A172 (cell line): Measurements from ENCODE around the gene CTDNEP1. TPM values are rescaled to one million over a fixed set of nuclear protein-coding genes. Genes with fewer than 3 reads are reported as not detected.

Experiments
- DNase-seq: peaks from one replicate; pipeline ENCODE4 v3.0.0-alpha.2; 2015; ENCODE audit warnings: low spot score
- total RNA-seq: library from RNA; depleted of rRNA; stranded (reverse); fragments of >200 nt; shearing (Covaris generic); gene quantifications from 2 replicates; pipeline ENCODE4 v1.2.3, GENCODE V29; 2014; rRNA removed

The CTDNEP1 gene
- total RNA-seq, 1 experiment from 2014 or later: 34.2 TPM

GRCh38 chr17:7215136-7215638, 36.3 kb downstream of the CTDNEP1 start:
- DNase-seq: no peak

- DNase-seq: peak; percentile 97
Observed at GRCh38 chr17:7214300-7215135, 37.0 kb downstream of the CTDNEP1 start.

GRCh38 chr17:7213895-7214299, 37.6 kb downstream of the CTDNEP1 start:
- DNase-seq: peak; percentile 64

GRCh38 chr17:7211491-7212273, 39.9 kb downstream of the CTDNEP1 start:
- DNase-seq: no peak

GRCh38 chr17:7208754-7209460, 42.6 kb downstream of the CTDNEP1 start:
- no peak for DNase-seq

GRCh38 chr17:7208027-7208571, 43.4 kb downstream of the CTDNEP1 start:
- DNase-seq: no peak

GRCh38 chr17:7207120-7208001, 44.2 kb downstream of the CTDNEP1 start:
- no peak for DNase-seq

GRCh38 chr17:7205561-7205960, 46.0 kb downstream of the CTDNEP1 start:
- no peak for DNase-seq

GRCh38 chr17:7204828-7205461, 46.6 kb downstream of the CTDNEP1 start:
- DNase-seq: no peak

GRCh38 chr17:7204336-7204735, 47.2 kb downstream of the CTDNEP1 start:
- DNase-seq: no peak

- DNase-seq: no peak
Observed at GRCh38 chr17:7203391-7203790, 48.1 kb downstream of the CTDNEP1 start.

- no peak for DNase-seq
Observed at GRCh38 chr17:7196651-7197401, 54.7 kb downstream of the CTDNEP1 start.

- DNase-seq: no peak
Observed at GRCh38 chr17:7195971-7196370, 55.6 kb downstream of the CTDNEP1 start.

Other genes starting within 250 kb of the CTDNEP1 start
- gene RNASEK, start 239.1 kb downstream of the CTDNEP1 start, total RNA-seq: 220 and 249 TPM in 2 replicates
- 0.07 TPM in 1 of 2 replicates, not detected in the other for gene BCL6B, start 228.7 kb downstream of the CTDNEP1 start, total RNA-seq
- gene SLC16A13, start 215.7 kb downstream of the CTDNEP1 start, total RNA-seq: 0.74 and 1.9 TPM in 2 replicates
- gene SLC16A11, start 207.6 kb downstream of the CTDNEP1 start, total RNA-seq: not detected in 2 replicates
- not detected in 2 replicates for gene CLEC10A, start 171.5 kb downstream of the CTDNEP1 start, total RNA-seq
- gene ASGR2, start 136.9 kb downstream of the CTDNEP1 start, total RNA-seq: not detected in 2 replicates
- gene ASGR1, start 72.4 kb downstream of the CTDNEP1 start, total RNA-seq: 0.86 and 0.98 TPM in 2 replicates
- 7.2 and 7.3 TPM in 2 replicates for gene DLG4, start 31.9 kb downstream of the CTDNEP1 start, total RNA-seq
- 278 and 349 TPM in 2 replicates for gene ACADVL, start 31.8 kb downstream of the CTDNEP1 start, total RNA-seq
- gene DVL2, start 17.2 kb downstream of the CTDNEP1 start, total RNA-seq: 65.1 and 82.4 TPM in 2 replicates
- 59.5 and 75.3 TPM in 2 replicates for gene PHF23, start 12.3 kb downstream of the CTDNEP1 start, total RNA-seq
- 144 and 238 TPM in 2 replicates for gene GABARAP, start 9.3 kb downstream of the CTDNEP1 start, total RNA-seq
- gene ELP5, start 481 bp upstream of the CTDNEP1 start, total RNA-seq: 102 and 104 TPM in 2 replicates
- 1.2 TPM in 1 of 2 replicates, not detected in the other for gene CLDN7, start 10.7 kb upstream of the CTDNEP1 start, total RNA-seq
- gene SLC2A4, start 30.0 kb upstream of the CTDNEP1 start, total RNA-seq: not detected in 2 replicates
- gene YBX2, start 42.9 kb upstream of the CTDNEP1 start, total RNA-seq: 0.86 and 1.1 TPM in 2 replicates
- 844 and 911 TPM in 2 replicates for gene EIF5A, start 55.9 kb upstream of the CTDNEP1 start, total RNA-seq
- gene GPS2, start 63.6 kb upstream of the CTDNEP1 start, total RNA-seq: 100 and 114 TPM in 2 replicates
- 9.8 and 12.2 TPM in 2 replicates for gene NEURL4, start 77.6 kb upstream of the CTDNEP1 start, total RNA-seq
- gene ACAP1, start 84.8 kb upstream of the CTDNEP1 start, total RNA-seq: 0.90 and 4.1 TPM in 2 replicates
- gene KCTD11, start 100.4 kb upstream of the CTDNEP1 start, total RNA-seq: 13.9 and 19.5 TPM in 2 replicates
- gene TMEM95, start 103.4 kb upstream of the CTDNEP1 start, total RNA-seq: not detected in 2 replicates
- 0.07 TPM in 1 of 2 replicates, not detected in the other for gene TNK1, start 129.4 kb upstream of the CTDNEP1 start, total RNA-seq
- 73.2 and 74.7 TPM in 2 replicates for gene PLSCR3, start 142.8 kb upstream of the CTDNEP1 start, total RNA-seq
- 71.7 and 80.4 TPM in 2 replicates for gene TMEM256, start 152.4 kb upstream of the CTDNEP1 start, total RNA-seq
- 11.3 and 12.3 TPM in 2 replicates for gene NLGN2, start 156.1 kb upstream of the CTDNEP1 start, total RNA-seq
- gene SPEM1, start 168.6 kb upstream of the CTDNEP1 start, total RNA-seq: not detected in 2 replicates
- not detected in 2 replicates for gene SPEM2, start 173.9 kb upstream of the CTDNEP1 start, total RNA-seq
- not detected in 2 replicates for gene SPEM3, start 177.1 kb upstream of the CTDNEP1 start, total RNA-seq
- 2.5 and 7.4 TPM in 2 replicates for gene TMEM102, start 183.7 kb upstream of the CTDNEP1 start, total RNA-seq
- gene FGF11, start 187.8 kb upstream of the CTDNEP1 start, total RNA-seq: 0.89 TPM in 1 of 2 replicates, not detected in the other
- gene CHRNB1, start 193.3 kb upstream of the CTDNEP1 start, total RNA-seq: 14.1 and 20.2 TPM in 2 replicates
- 24.8 and 28.4 TPM in 2 replicates for gene ZBTB4, start 227.9 kb upstream of the CTDNEP1 start, total RNA-seq
- gene SLC35G6, start 229.7 kb upstream of the CTDNEP1 start, total RNA-seq: not detected in 2 replicates
- gene POLR2A, start 232.6 kb upstream of the CTDNEP1 start, total RNA-seq: 17.8 and 23.4 TPM in 2 replicates